ENCODE data around the gene NPBWR2.
"Not testable (repeated sequence)": the region's sequence is repeated elsewhere in the genome, so short reads cannot be mapped to it uniquely, and the experiment has no call there.

NPBWR2 gene

GRCh38 chr20:64102647-64103354 lies 4.6 kb downstream of the NPBWR2 start:
- no peak for DNase-seq

GRCh38 chr20:64101731-64102621 lies 5.4 kb downstream of the NPBWR2 start:
- DNase-seq, result no peak

GRCh38 chr20:64100946-64101688 lies 6.2 kb downstream of the NPBWR2 start:
- no peak for DNase-seq

GRCh38 chr20:64100566-64100888 lies 6.8 kb downstream of the NPBWR2 start:
- no peak for DNase-seq

- DNase-seq, result no peak
These were observed 7.3 kb downstream of the NPBWR2 start for GRCh38 chr20:64099880-64100565.

GRCh38 chr20:64099086-64099786 lies 8.1 kb downstream of the NPBWR2 start:
- DNase-seq, result no peak

GRCh38 chr20:64098471-64099013 lies 8.8 kb downstream of the NPBWR2 start:
- DNase-seq, result no peak

- DNase-seq, result no peak
These were observed 10.8 kb downstream of the NPBWR2 start for GRCh38 chr20:64096535-64096934.

GRCh38 chr20:64095927-64096326 lies 11.4 kb downstream of the NPBWR2 start:
- no peak for DNase-seq

- no peak for DNase-seq
These were observed 11.9 kb downstream of the NPBWR2 start for GRCh38 chr20:64095455-64095854.

GRCh38 chr20:64093013-64093503 lies 14.3 kb downstream of the NPBWR2 start:
- DNase-seq, result no peak

GRCh38 chr20:64092258-64093012 lies 14.9 kb downstream of the NPBWR2 start:
- no peak for DNase-seq

GRCh38 chr20:64091770-64092169 lies 15.6 kb downstream of the NPBWR2 start:
- no peak for DNase-seq

- DNase-seq, result no peak
These were observed 16.0 kb downstream of the NPBWR2 start for GRCh38 chr20:64091340-64091739.

- no peak for DNase-seq
These were observed 17.2 kb downstream of the NPBWR2 start for GRCh38 chr20:64090165-64090564.

- DNase-seq, result not testable (repeated sequence)
These were observed 18.8 kb downstream of the NPBWR2 start for GRCh38 chr20:64088586-64088985.

GRCh38 chr20:64087226-64087825 lies 20.0 kb downstream of the NPBWR2 start:
- not testable (repeated sequence) for DNase-seq

GRCh38 chr20:64086801-64087200 lies 20.6 kb downstream of the NPBWR2 start:
- DNase-seq, result no peak

GRCh38 chr20:64084685-64085152 lies 22.6 kb downstream of the NPBWR2 start:
- DNase-seq, result no peak

Data from bone marrow (tissue), 2 donors.